NCI-H1694 treated with DMSO at 0.1 percent for 48 hours (cell line): ENCODE results near the gene ADCY5.

ENCODE experiments used
- DNase-seq: peaks from one replicate; lab custom pipeline; 2025; lab: John Stamatoyannopoulos, UW

The ADCY5 gene

GRCh38 chr3:123429362-123430125 lies 19.3 kb downstream of the ADCY5 start:
- DNase-seq: no peak

DNA sequence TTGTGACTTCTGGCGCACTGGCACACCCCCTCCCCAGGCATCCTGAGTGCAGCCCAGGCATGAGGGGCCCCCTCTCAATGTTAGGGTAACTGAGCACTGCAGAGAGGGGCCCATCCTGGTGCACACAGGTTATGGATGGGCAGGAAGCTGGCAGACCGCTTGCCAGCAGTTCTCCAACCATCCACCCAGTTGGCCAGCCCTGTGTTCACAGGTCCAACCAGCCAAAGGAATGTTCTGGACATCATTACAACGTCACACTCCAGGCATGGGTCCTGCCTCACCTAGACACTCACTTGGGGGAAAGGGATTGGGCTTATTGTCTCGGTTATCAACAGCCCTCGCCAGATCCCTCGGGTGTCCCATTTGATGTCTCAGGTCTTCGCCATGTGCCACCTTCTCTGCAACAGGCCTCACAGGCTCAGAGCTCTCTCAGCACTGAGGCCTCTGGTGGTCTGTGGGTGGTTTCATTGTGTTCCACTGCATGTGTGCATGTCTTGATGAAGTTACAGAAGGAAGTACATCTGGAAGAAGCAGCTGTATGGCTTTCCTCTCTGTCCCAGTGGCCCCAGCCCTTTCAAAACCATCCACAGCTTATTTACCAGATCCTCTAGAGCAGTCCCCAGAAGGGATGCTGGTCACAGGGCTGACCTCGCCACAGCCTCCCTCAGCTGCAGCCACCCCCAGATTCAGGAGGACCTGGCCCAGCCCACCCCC lies 23.7 kb downstream of the ADCY5 start:
- no peak for DNase-seq

DNA sequence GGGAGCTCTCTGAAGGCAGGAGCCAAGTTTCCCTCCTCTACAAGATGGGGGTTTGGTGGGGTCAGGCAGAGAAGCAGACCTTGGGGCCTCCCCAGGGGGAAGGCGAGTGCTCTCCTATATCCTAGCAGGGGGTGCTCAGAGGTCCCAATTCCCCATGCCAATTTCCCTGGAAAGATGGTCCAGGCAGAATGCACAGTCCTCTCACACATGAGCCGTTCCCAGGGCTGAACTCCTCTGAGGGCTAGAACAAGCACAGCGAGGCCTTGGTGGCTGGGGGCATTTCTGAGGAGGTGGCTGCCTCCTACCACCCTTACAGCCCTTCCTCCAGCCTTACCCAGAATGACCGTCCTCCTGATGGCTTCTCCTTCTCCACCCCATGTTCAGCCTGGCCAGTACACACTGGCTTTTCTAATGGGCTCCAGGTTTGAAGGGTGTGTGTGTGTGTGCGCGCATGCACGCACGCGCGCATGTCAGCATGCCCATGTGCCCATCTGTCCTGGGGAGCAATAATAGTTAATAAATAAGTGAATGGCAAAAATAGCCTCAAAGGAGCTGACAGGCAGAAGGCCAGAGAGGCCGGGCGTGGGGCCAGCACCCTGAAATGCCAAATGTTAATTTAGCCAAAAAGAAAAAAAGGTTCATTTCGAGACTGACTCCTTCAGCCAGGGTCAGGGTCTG lies 24.4 kb downstream of the ADCY5 start:
- DNase-seq: no peak

DNA sequence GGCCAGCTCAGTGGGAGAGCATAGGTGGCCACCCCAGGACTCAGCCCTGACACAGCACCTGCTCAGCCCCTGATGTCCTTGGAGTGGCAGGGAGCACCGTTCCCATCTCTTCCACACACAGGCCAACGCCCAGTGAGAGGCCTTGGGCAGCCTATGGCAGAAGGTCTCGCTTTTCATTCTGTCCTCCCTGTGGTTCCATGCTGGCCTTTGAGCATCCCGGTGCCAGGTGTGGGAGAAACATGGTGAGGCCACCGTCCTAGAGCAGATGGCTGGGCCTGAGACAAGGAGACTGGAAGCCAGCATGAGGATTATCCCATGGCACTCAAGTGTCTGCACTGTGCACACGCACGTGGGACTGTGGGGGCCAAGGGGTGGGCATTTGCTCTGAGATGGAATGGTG lies 25.1 kb downstream of the ADCY5 start:
- DNase-seq: no peak

DNA sequence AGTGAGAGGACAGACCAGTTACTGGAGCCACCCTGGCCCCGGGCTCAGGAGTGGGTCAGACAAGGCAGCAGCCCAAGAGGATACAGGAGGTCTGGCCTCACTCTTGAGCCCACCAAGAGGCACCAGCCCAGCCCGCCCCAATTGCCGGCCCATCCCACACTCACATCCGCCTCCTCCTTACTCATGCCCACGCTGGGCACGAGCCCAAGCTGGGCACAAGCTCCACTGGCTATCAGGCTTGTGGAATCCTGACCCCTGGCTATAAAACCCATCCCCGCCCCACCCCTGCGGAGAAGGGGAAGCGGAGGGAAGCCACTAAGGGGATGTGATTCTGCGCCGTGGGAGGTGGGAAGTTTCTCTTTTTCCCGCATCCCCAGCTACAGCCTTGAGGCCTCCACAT lies 25.9 kb downstream of the ADCY5 start:
- no peak for DNase-seq

DNA sequence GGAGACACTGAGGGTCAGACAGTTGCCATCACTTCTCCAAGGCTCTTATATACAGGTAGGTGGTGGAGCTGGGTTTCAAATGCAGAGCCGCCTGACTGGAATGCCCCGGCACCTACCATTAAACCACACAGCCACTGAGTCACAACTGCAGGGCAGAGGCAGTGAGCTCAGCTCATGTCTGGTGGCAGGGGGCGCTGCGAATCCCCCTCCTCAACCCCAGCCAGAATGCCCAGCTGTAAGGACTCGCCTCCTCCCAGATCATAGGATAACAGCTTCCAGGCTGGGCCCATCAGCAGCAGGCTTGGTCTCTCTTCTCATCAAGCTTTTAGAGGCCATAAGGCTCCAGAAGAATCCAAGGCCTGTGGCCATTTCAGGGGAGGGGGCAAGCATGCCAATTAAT lies 26.4 kb downstream of the ADCY5 start:
- no peak for DNase-seq

GRCh38 chr3:123421353-123422174 lies 27.3 kb downstream of the ADCY5 start:
- peak; percentile 39 for DNase-seq

- no peak for DNase-seq
Measured at GRCh38 chr3:123420416-123420968, 28.4 kb downstream of the ADCY5 start.

DNA sequence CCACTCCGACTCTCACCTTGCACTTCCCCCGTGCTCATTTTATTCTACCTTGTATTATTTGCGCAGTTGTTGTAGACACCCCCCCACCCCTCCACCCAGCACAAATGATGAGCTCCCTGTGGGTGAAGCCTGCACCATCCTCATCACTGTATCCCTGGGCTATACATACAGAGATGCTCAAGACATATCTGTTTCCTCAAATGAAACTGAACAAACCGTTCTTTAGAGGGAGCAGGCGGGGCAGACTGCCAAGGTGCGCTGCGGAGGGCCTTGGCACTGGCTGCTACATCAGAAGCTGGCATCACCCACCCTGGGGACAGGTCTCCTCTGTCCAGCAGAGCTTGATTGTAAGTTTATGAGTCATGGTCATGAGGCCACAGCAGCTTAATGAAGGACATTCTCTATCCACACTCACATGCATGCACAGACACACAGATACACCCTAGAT lies 29.0 kb downstream of the ADCY5 start:
- no peak for DNase-seq

DNA sequence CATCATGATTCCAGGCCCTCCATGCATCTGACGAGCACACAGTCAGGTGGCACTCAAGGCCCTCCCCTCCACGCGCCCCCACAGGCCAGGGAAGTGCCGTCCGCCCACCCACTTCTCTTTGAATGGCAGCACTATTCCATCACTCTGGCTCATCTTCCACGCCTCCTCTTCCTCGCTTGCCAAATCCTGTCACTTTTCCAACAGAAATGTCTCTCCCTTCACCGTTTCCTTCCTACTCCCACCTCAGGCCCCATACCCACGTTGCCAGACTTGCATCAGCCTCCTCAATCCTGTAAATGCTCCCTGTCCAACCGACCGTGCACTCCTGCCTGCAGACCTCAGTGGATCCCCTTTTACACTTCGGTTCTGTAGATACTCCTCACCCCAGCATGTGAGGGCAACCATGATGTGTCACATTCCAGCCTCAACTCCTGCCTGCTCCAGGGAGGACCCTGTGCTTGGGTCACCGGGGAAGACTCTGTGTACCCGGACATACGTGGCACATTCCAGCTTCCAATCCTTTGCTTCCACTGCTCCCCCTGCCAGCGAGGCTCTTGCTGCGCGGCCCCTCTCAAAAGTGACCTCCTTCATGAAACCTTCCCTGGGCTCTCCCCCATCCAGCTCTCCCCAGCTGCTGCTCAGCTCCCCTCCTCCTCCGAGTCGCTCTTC lies 29.6 kb downstream of the ADCY5 start:
- DNase-seq: no peak

GRCh38 chr3:123416647-123417046 lies 32.2 kb downstream of the ADCY5 start:
- no peak for DNase-seq

- DNase-seq: no peak
Measured at GRCh38 chr3:123416173-123416572, 32.7 kb downstream of the ADCY5 start.

GRCh38 chr3:123414973-123415775 lies 33.7 kb downstream of the ADCY5 start:
- no peak for DNase-seq

DNA sequence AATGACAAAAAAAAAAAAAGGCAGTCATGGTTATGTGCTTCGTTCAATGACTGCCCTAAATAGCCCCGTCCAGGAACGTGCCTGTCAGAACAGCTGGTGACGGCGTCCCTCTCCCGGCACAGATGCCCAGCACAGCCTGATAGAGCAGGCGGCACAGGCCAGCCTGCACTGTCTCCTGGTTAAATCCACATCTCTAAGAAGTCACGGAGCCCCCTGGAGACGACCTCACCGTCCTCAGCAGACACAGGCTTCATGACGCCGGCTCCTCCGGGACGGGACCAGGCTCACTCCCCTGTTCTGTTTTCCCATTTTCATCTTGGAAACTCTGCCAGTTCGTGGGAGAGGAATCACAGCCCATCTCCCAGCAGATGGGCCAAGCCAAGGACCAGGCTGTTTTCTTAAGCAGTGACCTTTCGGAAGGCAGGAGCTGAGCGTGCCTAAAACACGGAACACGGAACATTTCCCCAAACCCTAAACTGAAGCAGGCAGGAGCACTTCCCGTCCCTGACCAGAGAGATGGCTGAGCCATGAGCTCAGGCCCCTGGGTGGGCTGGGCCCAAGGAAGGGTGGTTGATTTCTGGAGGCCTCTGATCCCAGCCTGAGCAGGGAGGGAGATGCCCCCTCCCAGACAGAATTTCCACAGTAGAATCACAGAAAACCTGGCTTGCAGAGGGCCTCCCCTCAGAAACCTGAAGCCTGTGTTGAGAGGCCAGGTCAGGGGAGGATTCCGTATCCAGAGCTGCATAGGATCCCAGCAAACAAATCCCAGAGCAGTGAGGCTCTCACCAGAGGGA lies 35.9 kb downstream of the ADCY5 start:
- DNase-seq: peak; percentile 49

- no peak for DNase-seq
Measured at GRCh38 chr3:123412076-123412475, 36.8 kb downstream of the ADCY5 start.

- no peak for DNase-seq
Measured at GRCh38 chr3:123411340-123412040, 37.4 kb downstream of the ADCY5 start.

DNA sequence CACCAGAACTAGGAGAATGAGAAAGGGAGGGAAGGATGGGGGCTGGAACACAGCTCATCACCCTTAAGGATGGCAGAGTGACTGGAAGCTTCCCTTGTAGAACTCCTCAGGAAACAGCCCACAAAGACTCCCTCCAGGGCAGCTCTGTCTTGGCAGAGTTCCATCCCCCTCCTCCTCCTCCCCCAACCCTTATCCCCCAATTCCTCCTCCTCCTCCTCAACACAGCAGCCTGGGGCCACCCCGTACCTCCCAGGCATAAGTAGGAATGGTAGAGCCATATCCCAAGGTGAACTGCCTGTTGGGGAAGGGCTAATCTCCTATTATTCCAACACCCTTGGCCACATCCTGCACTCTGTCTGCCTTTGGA lies 38.8 kb downstream of the ADCY5 start:
- DNase-seq: no peak

GRCh38 chr3:123409443-123410148 lies 39.3 kb downstream of the ADCY5 start:
- no peak for DNase-seq
